Stimulated activated CD8-positive, alpha-beta memory T cell treated with anti-CD3 and anti-CD28 coated beads, Interleukin-12 subunit alpha, Interleukin-12 subunit beta, amount 100 ng/mL, for 24 hours (primary cell): ENCODE measurements around the gene MTG1.
"Not testable (repeated sequence)": the region's sequence is repeated elsewhere in the genome, so short reads cannot be mapped to it uniquely, and the experiment has no call there.

ENCODE experiments used
- DNase-seq: peaks from one replicate; pipeline ENCODE4 v3.0.0-alpha.2; 2020; ENCODE audit errors: extremely low read depth

The MTG1 gene

GRCh38 chr10:133400624-133401424 lies 6.9 kb downstream of the MTG1 start:
- DNase-seq = no peak

GRCh38 chr10:133401500-133401899 lies 7.5 kb downstream of the MTG1 start:
- DNase-seq = no peak

DNA sequence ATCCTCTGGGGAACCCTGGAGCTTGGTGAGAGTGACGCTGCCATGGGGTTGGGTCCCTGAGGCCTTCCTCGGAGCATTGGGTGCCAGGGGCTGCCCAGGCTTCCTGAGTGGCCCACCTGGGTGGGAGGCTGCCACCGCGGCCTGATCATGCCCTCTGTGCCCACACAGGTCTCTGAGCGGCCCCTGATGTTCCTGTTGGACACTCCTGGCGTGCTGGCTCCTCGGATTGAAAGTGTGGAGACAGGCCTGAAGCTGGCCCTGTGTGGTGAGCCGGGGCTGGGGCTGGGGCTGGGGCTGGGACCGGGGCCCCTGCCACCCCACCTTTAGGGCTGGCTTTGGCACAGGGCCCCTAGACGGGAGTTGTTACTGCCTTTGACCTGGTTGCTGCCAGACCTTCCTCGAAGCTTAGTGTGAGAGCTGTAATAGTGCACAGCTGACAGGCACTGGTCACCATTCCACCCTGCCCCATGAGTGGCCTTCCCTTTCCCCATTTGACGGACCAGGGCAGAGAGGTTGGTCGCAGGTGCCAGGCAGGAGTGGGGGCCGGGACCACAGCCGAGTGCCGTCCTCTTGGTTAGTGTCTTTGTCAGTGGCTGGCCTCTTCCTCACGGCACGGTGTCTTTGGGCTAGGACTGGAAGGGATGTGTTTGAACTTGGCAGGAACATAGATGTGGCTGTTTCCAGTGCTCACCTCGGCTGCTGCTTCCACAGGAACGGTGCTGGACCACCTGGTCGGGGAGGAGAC lies 8.2 kb downstream of the MTG1 start:
- no peak for DNase-seq

GRCh38 chr10:133403359-133403758 lies 9.4 kb downstream of the MTG1 start:
- no peak for DNase-seq

- DNase-seq = no peak
Measured at GRCh38 chr10:133403784-133404183, 9.8 kb downstream of the MTG1 start.

GRCh38 chr10:133405272-133405671 lies 11.3 kb downstream of the MTG1 start:
- DNase-seq = no peak

DNA sequence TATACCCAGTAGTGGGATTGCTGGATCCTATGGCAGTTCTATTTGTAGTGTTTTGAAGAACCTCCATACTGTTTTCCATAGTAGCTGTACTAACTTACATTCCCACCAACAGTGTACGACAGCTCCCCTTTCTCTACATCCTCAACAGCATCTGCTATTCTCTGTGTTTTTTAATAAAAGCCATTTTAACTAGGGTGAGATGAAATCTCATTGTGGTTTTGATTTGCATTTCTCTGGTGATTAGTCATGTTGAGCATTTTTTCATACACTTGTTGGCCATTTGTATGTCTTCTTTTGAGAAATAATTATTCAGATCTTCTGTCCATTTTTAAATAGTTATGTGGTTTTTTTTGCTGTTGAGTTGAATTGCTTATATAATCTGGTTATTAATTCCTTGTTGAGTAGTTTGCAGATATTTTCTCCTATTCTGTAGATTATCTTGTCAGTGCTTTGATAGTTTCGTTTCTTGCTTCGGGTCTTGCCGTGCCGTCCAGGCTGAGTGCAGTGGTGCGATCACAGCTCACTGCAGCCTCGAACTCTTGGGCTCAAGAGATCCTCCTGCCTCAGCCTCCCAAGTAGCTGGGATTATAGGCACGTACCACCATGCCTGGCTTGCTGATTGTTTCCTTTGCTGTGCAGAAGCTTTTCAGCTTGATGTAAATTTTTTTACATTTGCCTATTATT lies 12.0 kb downstream of the MTG1 start:
- DNase-seq = no peak

- no peak for DNase-seq
Measured at GRCh38 chr10:133411523-133412380, 17.8 kb downstream of the MTG1 start.

GRCh38 chr10:133412381-133412711 lies 18.4 kb downstream of the MTG1 start:
- DNase-seq = no peak

GRCh38 chr10:133414401-133414800 lies 20.4 kb downstream of the MTG1 start:
- not testable (repeated sequence) for DNase-seq

DNA sequence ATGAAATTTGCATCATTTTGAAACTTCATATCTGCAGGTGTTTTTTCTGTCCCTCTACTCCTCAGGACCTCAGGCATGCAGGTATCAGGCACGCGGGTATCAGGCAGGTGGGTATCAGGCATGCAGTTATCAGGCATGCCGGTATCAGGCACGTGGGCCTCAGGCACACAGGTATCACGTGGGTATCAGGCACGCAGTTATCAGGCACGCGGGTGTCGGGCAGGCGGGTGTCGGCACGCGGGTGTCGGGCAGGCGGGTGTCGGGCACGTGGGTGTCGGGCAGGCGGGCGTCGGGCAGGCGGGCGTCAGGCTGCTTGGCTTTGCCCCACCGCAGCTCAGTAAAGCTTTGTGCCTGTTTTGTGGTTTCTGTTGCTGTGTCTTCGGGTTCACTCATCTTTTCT lies 21.8 kb downstream of the MTG1 start:
- DNase-seq = no peak

- DNase-seq = no peak
Measured at GRCh38 chr10:133418289-133418993, 24.5 kb downstream of the MTG1 start.

GRCh38 chr10:133419211-133419950 lies 25.4 kb downstream of the MTG1 start:
- DNase-seq = no peak

GRCh38 chr10:133420028-133420427 lies 26.1 kb downstream of the MTG1 start:
- DNase-seq = no peak

GRCh38 chr10:133420579-133420978 lies 26.6 kb downstream of the MTG1 start:
- no peak for DNase-seq

DNA sequence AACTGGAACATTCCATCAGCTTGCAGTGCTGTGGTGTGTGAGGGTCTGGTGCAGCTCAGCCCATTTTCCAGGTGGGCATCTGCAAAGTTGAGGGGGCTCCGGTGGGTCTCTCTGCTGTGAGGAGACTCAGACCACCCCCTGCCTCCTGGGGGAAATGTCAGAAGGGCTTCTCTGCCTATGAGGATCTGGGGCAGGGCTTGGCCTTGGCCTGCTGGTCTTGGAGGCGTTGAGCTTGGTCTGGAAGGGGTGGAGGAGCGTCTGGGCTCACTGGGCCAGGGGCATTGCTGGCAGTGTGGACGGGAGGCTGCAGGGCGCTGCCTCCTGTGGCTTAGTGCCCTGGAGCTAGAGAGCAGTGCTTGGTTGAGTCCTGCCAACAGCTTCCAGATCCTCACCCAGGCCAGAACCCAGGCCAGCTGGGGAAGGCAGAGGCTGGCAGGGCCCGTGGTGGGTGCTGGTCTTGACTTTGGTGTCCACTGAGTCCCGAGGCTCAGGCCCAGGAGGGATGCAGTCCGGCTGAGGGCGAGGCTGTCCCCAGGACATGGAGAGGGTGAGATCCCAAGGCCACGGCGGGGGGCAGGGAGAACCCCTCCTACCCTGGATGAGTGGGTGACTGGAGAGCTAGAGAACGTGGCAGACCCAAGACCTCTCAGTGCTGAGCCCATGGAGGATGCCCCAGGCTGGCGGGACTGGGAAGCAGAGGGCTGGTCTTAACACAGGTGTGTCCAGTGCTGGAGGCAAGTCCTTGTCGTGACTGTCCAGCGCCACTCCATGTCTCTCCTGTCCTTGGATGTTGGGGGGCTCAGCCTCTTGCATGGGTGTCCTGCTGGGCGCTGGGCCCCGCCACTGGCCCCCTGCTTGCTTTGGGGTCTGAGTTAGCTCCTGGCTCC lies 27.6 kb downstream of the MTG1 start:
- DNase-seq = no peak

DNA sequence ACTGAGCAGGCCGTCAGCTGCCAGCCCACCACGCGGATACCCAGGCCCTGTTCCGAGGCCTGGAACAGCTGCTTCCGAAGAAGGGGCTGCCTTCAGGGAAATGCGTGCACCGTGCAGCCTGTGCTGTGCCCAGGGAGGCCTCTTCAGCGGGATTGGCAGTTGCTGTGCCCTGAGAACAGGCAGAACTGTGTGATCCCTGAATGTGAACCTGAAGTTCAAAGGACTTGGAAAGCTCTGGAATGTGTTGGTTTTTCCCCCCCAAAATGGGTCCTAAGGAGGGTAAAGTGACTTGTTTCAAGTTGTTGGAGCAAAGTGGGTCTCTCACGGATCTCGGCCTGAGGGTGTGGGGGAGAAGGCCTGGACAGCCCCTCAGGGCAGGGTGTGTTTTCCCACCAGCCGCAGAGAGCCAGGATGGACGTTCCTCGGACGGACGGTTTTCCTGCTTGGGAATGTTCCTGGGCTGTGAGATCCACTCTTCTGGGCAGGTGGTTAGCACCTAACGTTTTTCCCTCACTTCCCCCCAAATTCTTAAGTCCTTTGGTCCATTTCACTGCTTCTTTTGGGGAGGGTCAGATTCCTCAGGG lies 28.4 kb downstream of the MTG1 start:
- no peak for DNase-seq

DNA sequence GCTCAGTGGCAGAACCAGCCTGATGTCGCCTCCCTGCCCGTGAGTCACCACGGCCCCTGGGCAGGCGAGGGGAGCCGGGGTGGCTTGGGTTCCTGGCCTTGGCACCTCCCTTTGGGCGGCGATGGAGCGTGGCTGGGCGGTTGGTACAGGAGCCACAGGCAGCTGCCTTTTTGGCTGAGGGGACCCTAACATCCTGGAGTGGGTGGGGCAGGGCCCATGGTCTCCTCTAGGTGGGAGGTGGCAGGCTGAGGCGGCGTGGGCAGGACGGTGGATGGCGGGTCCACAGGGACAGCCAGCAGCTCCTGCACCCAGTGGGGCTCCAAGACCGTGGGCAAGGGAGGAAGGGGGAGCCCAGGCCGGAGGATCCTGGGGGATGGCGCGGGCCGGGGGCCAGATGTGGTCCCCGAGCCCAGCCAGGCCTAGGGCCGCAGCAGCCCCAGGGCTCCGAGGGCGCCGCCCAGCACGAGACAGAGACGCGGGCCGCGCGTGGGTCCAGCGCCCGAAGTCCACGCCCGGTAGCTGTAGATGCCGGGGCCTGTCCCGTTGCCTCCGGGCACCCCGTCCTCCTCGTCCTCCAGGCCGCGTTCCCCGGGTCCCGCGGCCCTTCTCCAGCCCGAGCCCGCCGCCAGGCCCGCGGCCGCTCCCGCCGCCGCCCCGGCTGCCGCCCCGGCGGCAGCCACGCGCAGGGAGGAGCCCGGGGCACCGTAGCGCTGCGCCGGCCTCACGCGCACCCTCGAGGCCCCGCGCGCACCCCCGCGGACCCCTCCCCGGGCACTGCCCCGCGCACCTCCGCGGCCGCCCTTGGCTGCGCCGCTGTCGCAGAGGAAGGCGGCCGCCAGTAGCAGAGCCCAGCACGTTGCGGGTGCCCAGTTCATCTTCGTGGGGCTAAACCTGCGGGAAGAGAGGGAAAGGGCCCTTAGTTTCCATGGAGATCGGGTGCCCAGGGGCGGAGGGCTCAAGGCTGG lies 29.1 kb downstream of the MTG1 start:
- DNase-seq = no peak
